Astrocyte (in vitro differentiated cells and primary cell): ENCODE data around the gene ARHGAP26.

ENCODE experiments used
- EZH2 ChIP-seq: IDR thresholded peaks from 2 replicates; pipeline ENCODE4 v1.6.1; 2012; ENCODE audit warnings: mild to moderate bottlenecking, low read length, inconsistent platforms; ENCODE audit not compliant: insufficient read depth
- TF ChIP-seq, protein P1 (sequence below): IDR thresholded peaks from 2 replicates; pipeline ENCODE4 v1.5.1; 2011; ENCODE audit warnings: low read depth, mild to moderate bottlenecking, inconsistent platforms, low read length, moderate library complexity; ENCODE audit not compliant: insufficient read depth

DNA sequence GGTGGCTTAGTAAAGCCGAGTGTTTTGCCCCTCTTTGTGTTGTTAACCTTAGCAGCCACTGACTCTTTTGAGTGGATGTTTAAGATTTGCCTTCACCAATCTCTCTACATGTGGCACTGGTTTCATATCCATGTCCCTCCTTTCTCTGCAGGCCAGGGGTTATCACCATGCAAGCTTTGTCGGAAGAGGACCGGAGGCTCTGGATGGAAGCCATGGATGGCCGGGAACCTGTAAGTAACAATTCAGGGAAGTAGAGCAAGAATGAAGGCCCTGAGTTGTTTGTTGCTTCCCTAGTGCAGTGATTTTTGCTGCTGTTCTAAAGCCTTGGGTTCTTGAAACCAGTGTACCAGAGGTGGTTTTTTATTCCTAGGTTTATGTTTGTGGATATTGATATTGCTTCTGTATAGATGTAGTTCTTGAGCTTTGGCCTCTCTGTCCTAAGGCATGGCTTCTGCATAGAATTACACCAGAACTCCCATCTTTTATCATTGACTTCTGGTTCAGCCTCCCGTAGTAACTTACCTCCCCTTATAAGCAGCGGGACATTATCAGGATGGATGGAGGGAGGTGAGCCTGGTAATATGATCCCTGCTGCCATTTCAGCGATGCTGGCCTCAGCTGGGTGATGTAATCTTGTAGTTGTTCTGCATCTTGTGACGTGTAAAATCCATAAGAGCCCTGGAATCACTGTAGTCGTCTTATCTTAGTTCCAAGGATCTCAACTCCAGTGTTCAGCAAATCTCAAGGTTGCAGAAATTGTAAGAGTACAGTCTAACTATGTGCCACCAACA is 161.9 kb downstream of the ARHGAP26 start:
- TF ChIP-seq EZH2, result no peak
- TF ChIP-seq, protein P1, sequence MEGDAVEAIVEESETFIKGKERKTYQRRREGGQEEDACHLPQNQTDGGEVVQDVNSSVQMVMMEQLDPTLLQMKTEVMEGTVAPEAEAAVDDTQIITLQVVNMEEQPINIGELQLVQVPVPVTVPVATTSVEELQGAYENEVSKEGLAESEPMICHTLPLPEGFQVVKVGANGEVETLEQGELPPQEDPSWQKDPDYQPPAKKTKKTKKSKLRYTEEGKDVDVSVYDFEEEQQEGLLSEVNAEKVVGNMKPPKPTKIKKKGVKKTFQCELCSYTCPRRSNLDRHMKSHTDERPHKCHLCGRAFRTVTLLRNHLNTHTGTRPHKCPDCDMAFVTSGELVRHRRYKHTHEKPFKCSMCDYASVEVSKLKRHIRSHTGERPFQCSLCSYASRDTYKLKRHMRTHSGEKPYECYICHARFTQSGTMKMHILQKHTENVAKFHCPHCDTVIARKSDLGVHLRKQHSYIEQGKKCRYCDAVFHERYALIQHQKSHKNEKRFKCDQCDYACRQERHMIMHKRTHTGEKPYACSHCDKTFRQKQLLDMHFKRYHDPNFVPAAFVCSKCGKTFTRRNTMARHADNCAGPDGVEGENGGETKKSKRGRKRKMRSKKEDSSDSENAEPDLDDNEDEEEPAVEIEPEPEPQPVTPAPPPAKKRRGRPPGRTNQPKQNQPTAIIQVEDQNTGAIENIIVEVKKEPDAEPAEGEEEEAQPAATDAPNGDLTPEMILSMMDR, result no peak
